ENCODE results near the gene DHDH.
"Not testable (repeated sequence)": the region's sequence is repeated elsewhere in the genome, so short reads cannot be mapped to it uniquely, and the experiment has no call there.

DNA sequence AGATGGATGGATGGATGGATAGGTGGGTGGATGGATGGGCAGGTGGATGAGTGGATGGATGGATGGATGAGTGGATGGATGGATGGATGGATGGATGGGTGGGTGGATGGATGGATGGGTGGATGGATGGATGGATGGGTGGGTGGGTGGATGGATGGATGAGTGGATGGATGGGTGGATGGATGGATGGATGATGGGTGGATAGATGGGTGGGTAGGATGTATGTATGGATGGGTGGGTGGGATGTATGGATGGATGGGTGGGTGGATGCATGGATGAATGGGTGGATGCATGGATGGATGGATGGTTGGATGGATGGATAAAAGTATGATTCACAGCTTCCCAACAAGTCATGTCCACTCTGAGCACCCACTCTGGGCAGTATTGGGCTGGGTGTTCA is 29.7 kb upstream of the DHDH start:
- TF ChIP-seq, protein P1, sequence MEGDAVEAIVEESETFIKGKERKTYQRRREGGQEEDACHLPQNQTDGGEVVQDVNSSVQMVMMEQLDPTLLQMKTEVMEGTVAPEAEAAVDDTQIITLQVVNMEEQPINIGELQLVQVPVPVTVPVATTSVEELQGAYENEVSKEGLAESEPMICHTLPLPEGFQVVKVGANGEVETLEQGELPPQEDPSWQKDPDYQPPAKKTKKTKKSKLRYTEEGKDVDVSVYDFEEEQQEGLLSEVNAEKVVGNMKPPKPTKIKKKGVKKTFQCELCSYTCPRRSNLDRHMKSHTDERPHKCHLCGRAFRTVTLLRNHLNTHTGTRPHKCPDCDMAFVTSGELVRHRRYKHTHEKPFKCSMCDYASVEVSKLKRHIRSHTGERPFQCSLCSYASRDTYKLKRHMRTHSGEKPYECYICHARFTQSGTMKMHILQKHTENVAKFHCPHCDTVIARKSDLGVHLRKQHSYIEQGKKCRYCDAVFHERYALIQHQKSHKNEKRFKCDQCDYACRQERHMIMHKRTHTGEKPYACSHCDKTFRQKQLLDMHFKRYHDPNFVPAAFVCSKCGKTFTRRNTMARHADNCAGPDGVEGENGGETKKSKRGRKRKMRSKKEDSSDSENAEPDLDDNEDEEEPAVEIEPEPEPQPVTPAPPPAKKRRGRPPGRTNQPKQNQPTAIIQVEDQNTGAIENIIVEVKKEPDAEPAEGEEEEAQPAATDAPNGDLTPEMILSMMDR (conservative IDR thresholded peaks at IDR 0.05), result not testable (repeated sequence)
- not testable (repeated sequence) for TF ChIP-seq EZH2 (IDR thresholded peaks at IDR 0.05; ENCODE audit: low read depth)
